Sigmoid colon (tissue), 4 donors: ENCODE data around the gene APLNR.

Experiments
- EP300 ChIP-seq, 4 donors: sonication (generic); formaldehyde crosslinking; IDR thresholded peaks; one replicate each; pipeline ENCODE4 v1.6.1; 2017; ENCODE audit warnings: antibody characterized with exemption in 4 of 4
- POLR2A ChIP-seq, 2 donors: fragments of 450-650 bp; IDR thresholded peaks; one replicate each; pipeline ENCODE4 v1.6.1; 2016; ENCODE audit warnings: antibody characterized with exemption in 2 of 2, mild to moderate bottlenecking in 2 of 2, moderate library complexity in 2 of 2
- TF ChIP-seq, protein P1 (sequence below), 4 experiments: fragments of 450-650 bp in 3 of 4; fragments of 200-600 bp in 1 of 4; IDR thresholded peaks; one replicate each; pipeline ENCODE4 v1.5.1; 2016 to 2019; ENCODE audit warnings: antibody characterized with exemption in 4 of 4, mild to moderate bottlenecking in 3 of 4, moderate library complexity in 2 of 4

DNA sequence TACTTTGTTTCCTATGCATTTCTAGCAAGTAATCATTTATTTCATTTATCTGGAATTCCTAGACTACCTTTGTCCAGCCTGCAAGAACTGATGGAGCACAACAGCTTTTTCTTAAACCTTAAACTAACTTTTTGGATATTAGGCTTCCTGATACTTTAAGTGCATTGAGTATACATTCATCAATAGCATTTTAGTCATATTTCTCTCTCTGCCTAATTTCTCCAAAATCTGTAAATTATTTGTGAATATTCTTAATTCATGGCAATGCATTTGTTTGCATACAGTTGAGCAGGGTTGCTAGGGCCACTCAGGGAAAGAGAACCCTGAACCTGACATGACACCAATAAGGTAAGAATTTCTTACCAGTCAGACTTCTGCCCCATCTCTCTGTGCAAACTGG, 29.1 kb upstream of the APLNR start:
- TF ChIP-seq, protein P1, sequence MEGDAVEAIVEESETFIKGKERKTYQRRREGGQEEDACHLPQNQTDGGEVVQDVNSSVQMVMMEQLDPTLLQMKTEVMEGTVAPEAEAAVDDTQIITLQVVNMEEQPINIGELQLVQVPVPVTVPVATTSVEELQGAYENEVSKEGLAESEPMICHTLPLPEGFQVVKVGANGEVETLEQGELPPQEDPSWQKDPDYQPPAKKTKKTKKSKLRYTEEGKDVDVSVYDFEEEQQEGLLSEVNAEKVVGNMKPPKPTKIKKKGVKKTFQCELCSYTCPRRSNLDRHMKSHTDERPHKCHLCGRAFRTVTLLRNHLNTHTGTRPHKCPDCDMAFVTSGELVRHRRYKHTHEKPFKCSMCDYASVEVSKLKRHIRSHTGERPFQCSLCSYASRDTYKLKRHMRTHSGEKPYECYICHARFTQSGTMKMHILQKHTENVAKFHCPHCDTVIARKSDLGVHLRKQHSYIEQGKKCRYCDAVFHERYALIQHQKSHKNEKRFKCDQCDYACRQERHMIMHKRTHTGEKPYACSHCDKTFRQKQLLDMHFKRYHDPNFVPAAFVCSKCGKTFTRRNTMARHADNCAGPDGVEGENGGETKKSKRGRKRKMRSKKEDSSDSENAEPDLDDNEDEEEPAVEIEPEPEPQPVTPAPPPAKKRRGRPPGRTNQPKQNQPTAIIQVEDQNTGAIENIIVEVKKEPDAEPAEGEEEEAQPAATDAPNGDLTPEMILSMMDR (IDR thresholded peaks at IDR 0.05), result no peak
- TF ChIP-seq POLR2A (IDR thresholded peaks at IDR 0.05), result no peak
- TF ChIP-seq EP300 (IDR thresholded peaks at IDR 0.05), result no peak
